ENCODE results near the gene NRTN.

The NRTN gene

GRCh38 chr19:5801796-5802619 lies 2.9 kb upstream of the NRTN start:
- Mint-ChIP-seq H3K4me1 (peaks cover 45% of the 10 kb centered on the region), H3K27ac (no peak overlapping the region), H3K9me3 (no peaks in the 10 kb centered on the region), H3K4me3 (peak overlapping the region; percentile 20 to 44), H3K27me3 (peaks cover 76% of the 10 kb centered on the region)
- DNase-seq (no peak), ATAC-seq (no peak)

GRCh38 chr19:5803441-5803751 lies 1.5 kb upstream of the NRTN start:
- Mint-ChIP-seq H3K27me3 (peaks cover 70% of the 10 kb centered on the region), H3K9me3 (no peaks in the 10 kb centered on the region), H3K4me1 (peaks cover 45% of the 10 kb centered on the region), H3K4me3 (peak overlapping the region; percentile 94 to 98), H3K27ac (peak overlapping the region in 1 of 2 donors; percentile 10)
- ATAC-seq (no peak), DNase-seq (no peak)

- peak overlapping the region; percentile 94 to 98 for H3K4me3 Mint-ChIP-seq
- ATAC-seq, result peak; percentile 96
- peaks cover 65% of the 10 kb centered on the region for H3K27me3 Mint-ChIP-seq
- peak; percentile 98 to 99 for DNase-seq
- peak overlapping the region; percentile 96 to 97 for H3K27ac Mint-ChIP-seq
- H3K4me1 Mint-ChIP-seq, result peaks cover 45% of the 10 kb centered on the region
- H3K9me3 Mint-ChIP-seq, result no peaks in the 10 kb centered on the region
Measured at GRCh38 chr19:5803752-5804515, 933 bp upstream of the NRTN start.

- Mint-ChIP-seq H3K27ac (peak overlapping the region in 1 of 2 donors; percentile 61), H3K4me1 (peaks cover 42% of the 10 kb centered on the region), H3K4me3 (peak overlapping the region; percentile 72 to 77), H3K9me3 (no peaks in the 10 kb centered on the region), H3K27me3 (peaks cover 49% of the 10 kb centered on the region)
- ATAC-seq (peak; percentile 35), DNase-seq (peak; percentile 70 to 74)
Measured at GRCh38 chr19:5805462-5806132, 730 bp downstream of the NRTN start.

GRCh38 chr19:5806133-5806489 lies 1.2 kb downstream of the NRTN start:
- ATAC-seq (no peak), DNase-seq (no peak)
- no peaks in the 10 kb centered on the region for H3K9me3 Mint-ChIP-seq
- H3K4me1 Mint-ChIP-seq, result peaks cover 40% of the 10 kb centered on the region
- peak overlapping the region; percentile 29 to 77 for H3K4me3 Mint-ChIP-seq
- H3K27me3 Mint-ChIP-seq, result peaks cover 44% of the 10 kb centered on the region
- H3K27ac Mint-ChIP-seq, result no peak overlapping the region

- peaks cover 36% of the 10 kb centered on the region for H3K4me1 Mint-ChIP-seq
- no peaks in the 10 kb centered on the region for H3K9me3 Mint-ChIP-seq
- no peak for ATAC-seq
- H3K4me3 Mint-ChIP-seq, result no peak overlapping the region
- H3K27me3 Mint-ChIP-seq, result peaks cover 39% of the 10 kb centered on the region
- no peak for DNase-seq
- H3K27ac Mint-ChIP-seq, result no peak overlapping the region
Measured at GRCh38 chr19:5806905-5807304, 2.0 kb downstream of the NRTN start.

- no peak overlapping the region for H3K4me3 Mint-ChIP-seq
- peaks cover 23% of the 10 kb centered on the region for H3K4me1 Mint-ChIP-seq
- DNase-seq (no peak), ATAC-seq (no peak)
- H3K27me3 Mint-ChIP-seq, result peaks cover 28% of the 10 kb centered on the region
- H3K9me3 Mint-ChIP-seq, result no peaks in the 10 kb centered on the region
- H3K27ac Mint-ChIP-seq, result no peak overlapping the region
Measured at GRCh38 chr19:5808120-5808816, 3.4 kb downstream of the NRTN start.

GRCh38 chr19:5809053-5809452 lies 4.2 kb downstream of the NRTN start:
- Mint-ChIP-seq H3K4me1 (peaks cover 15% of the 10 kb centered on the region), H3K27ac (no peak overlapping the region), H3K4me3 (no peak overlapping the region), H3K9me3 (no peaks in the 10 kb centered on the region), H3K27me3 (peaks cover 25% of the 10 kb centered on the region)
- ATAC-seq (no peak), DNase-seq (no peak)

- Mint-ChIP-seq H3K27ac (no peak overlapping the region), H3K4me3 (no peak overlapping the region), H3K9me3 (no peaks in the 10 kb centered on the region), H3K4me1 (peaks cover 11% of the 10 kb centered on the region), H3K27me3 (peaks cover 21% of the 10 kb centered on the region)
- DNase-seq (no peak), ATAC-seq (no peak)
Measured at GRCh38 chr19:5809469-5809868, 4.6 kb downstream of the NRTN start.

GRCh38 chr19:5811117-5811516 lies 6.2 kb downstream of the NRTN start:
- no peak overlapping the region for H3K4me3 Mint-ChIP-seq
- no peak overlapping the region for H3K27ac Mint-ChIP-seq
- H3K4me1 Mint-ChIP-seq, result peaks cover under 1% of the 10 kb centered on the region
- no peak for DNase-seq
- no peaks in the 10 kb centered on the region for H3K9me3 Mint-ChIP-seq
- peaks cover 10% of the 10 kb centered on the region for H3K27me3 Mint-ChIP-seq
- no peak for ATAC-seq

GRCh38 chr19:5814123-5814851 lies 9.4 kb downstream of the NRTN start:
- H3K4me1 Mint-ChIP-seq, result no peaks in the 10 kb centered on the region
- H3K27ac Mint-ChIP-seq, result no peak overlapping the region
- no peak for ATAC-seq
- no peaks in the 10 kb centered on the region for H3K9me3 Mint-ChIP-seq
- H3K4me3 Mint-ChIP-seq, result no peak overlapping the region
- H3K27me3 Mint-ChIP-seq, result peaks cover 7% of the 10 kb centered on the region
- no peak for DNase-seq

GRCh38 chr19:5814852-5815246 lies 10.0 kb downstream of the NRTN start:
- no peaks in the 10 kb centered on the region for H3K4me1 Mint-ChIP-seq
- no peak overlapping the region for H3K4me3 Mint-ChIP-seq
- peaks cover 7% of the 10 kb centered on the region for H3K27me3 Mint-ChIP-seq
- no peak overlapping the region for H3K27ac Mint-ChIP-seq
- ATAC-seq (no peak), DNase-seq (no peak)
- H3K9me3 Mint-ChIP-seq, result no peaks in the 10 kb centered on the region

GRCh38 chr19:5817218-5817617 lies 12.4 kb downstream of the NRTN start:
- Mint-ChIP-seq H3K4me3 (no peak overlapping the region), H3K27ac (no peak overlapping the region), H3K4me1 (no peaks in the 10 kb centered on the region), H3K27me3 (peaks cover 7% of the 10 kb centered on the region), H3K9me3 (no peaks in the 10 kb centered on the region)
- no peak for DNase-seq
- ATAC-seq, result no peak

GRCh38 chr19:5818594-5818993 lies 13.7 kb downstream of the NRTN start:
- H3K27me3 Mint-ChIP-seq, result peaks cover 7% of the 10 kb centered on the region
- no peak overlapping the region for H3K27ac Mint-ChIP-seq
- DNase-seq, result no peak
- H3K9me3 Mint-ChIP-seq, result no peaks in the 10 kb centered on the region
- no peak overlapping the region for H3K4me3 Mint-ChIP-seq
- H3K4me1 Mint-ChIP-seq, result no peaks in the 10 kb centered on the region
- no peak for ATAC-seq

- H3K9me3 Mint-ChIP-seq, result no peaks in the 10 kb centered on the region
- no peak overlapping the region for H3K27ac Mint-ChIP-seq
- no peak overlapping the region for H3K4me3 Mint-ChIP-seq
- DNase-seq (no peak), ATAC-seq (no peak)
- peaks cover 7% of the 10 kb centered on the region for H3K27me3 Mint-ChIP-seq
- no peaks in the 10 kb centered on the region for H3K4me1 Mint-ChIP-seq
Measured at GRCh38 chr19:5820785-5821184, 15.9 kb downstream of the NRTN start.

Data from stimulated activated naive CD8-positive, alpha-beta T cell treated with anti-CD3 and anti-CD28 coated beads, Interleukin-15, amount 100 ng/mL, for 72 hours (primary cell).